Measurements from ENCODE around the gene MSH6. TPM values are rescaled to one million over a fixed set of nuclear protein-coding genes. Genes with fewer than 3 reads are reported as not detected.

The MSH6 gene
- total and polyA plus RNA-seq, 2 of the 13 experiments (the other 11 are each of a cell fraction or from before 2014, with no cell fraction given): 20.8 to 113 TPM

DNA sequence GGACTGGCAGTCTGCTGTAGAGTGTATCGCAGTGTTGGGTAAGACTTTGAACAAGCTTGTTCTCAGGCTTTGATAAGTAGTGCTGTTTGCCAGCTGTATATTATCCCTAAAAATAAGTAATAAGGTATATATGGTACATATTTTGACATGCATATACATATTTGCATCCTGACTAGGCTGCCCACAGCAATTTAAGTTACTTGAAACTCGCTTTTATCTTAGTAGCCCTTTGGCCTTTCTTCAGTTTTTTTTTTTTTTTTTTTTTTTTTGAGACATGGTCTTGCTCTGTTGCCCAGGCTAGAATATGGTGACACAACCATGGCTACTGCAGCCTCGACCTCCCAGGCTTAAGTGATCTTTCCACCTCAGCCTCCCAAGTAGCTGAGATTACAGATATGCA, 18.2 kb downstream of the MSH6 start:
- DNase-seq (ENCODE audit: low spot score) (no peak), ATAC-seq (no peak), FAIRE-seq (no peak)
- 76% methylated on average over 3 of the region's 3 CpGs for WGBS (ENCODE audit: low lambda C conversion rate)
- H3K9ac ChIP-seq (ENCODE audit: insufficient read depth, low read depth, low read length): no peak overlapping the region
- peaks cover 42 to 97% of the 10 kb centered on the region in 2 experiments for H3K36me3 ChIP-seq (replicated peaks in 1 of 2; ENCODE audit: control insufficient read depth in 1 of 2, insufficient read depth in 2 of 2, low read length in 2 of 2)
- BruUV-seq (replicated peaks): no TSS peak
- H3K27me3 ChIP-seq (ENCODE audit: control insufficient read depth in 1 of 2, insufficient read depth in 2 of 2, low read length in 2 of 2): no peaks in the 10 kb centered on the region
- no peak overlapping the region for H2AFZ ChIP-seq (ENCODE audit: low read length)
- ChIA-PET POLR2A (no interaction called here), CTCF (ENCODE audit: low intra/inter-chr PET ratio, low total read pairs) (no interaction called here)
- in situ Hi-C loops (cut with HindIII; ENCODE audit: extremely low pct_ligation_motif_present, low pct_unique_long_range_greater_than_20kb) (no loop called here), intact Hi-C loops (cut with micrococcal nuclease; ENCODE audit: unreplicated experiment) (no loop called here)
- no peak overlapping the region for H3K4me3 ChIP-seq (replicated peaks in 1 of 3; ENCODE audit: insufficient read depth in 1 of 3, low read depth in 2 of 3, low read length in 3 of 3)
- peaks cover 7% of the 10 kb centered on the region; the same call in 1 of the 2 replicates for H3K9me3 ChIP-seq (ENCODE audit: low read length)
- no peak overlapping the region for H3K27ac ChIP-seq (ENCODE audit: extremely low read length, insufficient read depth, low read length)
- H3K4me2 ChIP-seq (ENCODE audit: low read depth, low read length): no peak overlapping the region
- H3K4me1 ChIP-seq (ENCODE audit: insufficient read depth, low read length): no peaks in the 10 kb centered on the region
- TF ChIP-seq IRF2 (CRISPR knock-in tag; IDR thresholded peaks at IDR 0.05): no peak
- TF ChIP-seq, protein P1, sequence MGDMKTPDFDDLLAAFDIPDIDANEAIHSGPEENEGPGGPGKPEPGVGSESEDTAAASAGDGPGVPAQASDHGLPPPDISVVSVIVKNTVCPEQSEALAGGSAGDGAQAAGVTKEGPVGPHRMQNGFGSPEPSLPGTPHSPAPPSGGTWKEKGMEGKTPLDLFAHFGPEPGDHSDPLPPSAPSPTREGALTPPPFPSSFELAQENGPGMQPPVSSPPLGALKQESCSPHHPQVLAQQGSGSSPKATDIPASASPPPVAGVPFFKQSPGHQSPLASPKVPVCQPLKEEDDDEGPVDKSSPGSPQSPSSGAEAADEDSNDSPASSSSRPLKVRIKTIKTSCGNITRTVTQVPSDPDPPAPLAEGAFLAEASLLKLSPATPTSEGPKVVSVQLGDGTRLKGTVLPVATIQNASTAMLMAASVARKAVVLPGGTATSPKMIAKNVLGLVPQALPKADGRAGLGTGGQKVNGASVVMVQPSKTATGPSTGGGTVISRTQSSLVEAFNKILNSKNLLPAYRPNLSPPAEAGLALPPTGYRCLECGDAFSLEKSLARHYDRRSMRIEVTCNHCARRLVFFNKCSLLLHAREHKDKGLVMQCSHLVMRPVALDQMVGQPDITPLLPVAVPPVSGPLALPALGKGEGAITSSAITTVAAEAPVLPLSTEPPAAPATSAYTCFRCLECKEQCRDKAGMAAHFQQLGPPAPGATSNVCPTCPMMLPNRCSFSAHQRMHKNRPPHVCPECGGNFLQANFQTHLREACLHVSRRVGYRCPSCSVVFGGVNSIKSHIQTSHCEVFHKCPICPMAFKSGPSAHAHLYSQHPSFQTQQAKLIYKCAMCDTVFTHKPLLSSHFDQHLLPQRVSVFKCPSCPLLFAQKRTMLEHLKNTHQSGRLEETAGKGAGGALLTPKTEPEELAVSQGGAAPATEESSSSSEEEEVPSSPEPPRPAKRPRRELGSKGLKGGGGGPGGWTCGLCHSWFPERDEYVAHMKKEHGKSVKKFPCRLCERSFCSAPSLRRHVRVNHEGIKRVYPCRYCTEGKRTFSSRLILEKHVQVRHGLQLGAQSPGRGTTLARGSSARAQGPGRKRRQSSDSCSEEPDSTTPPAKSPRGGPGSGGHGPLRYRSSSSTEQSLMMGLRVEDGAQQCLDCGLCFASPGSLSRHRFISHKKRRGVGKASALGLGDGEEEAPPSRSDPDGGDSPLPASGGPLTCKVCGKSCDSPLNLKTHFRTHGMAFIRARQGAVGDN (CRISPR knock-in tag; IDR thresholded peaks at IDR 0.05): no peak
- 0 out of 2 replicates have a peak, but pooled peaks have one; percentile 21 for TF ChIP-seq POLR2AphosphoS5 (IDR thresholded peaks at IDR 0.05; ENCODE audit: low read depth, low read length)
- no peak for TF ChIP-seq SNRNP70 (IDR thresholded peaks at IDR 0.05; ENCODE audit: low read depth, low read length)
- no peaks in the 10 kb centered on the region; the same call in 1 of the 2 replicates for H4K20me1 ChIP-seq (ENCODE audit: insufficient read depth, low read length)
- no peaks in the 10 kb centered on the region for H3K79me2 ChIP-seq (ENCODE audit: insufficient read depth, low read length)

DNA sequence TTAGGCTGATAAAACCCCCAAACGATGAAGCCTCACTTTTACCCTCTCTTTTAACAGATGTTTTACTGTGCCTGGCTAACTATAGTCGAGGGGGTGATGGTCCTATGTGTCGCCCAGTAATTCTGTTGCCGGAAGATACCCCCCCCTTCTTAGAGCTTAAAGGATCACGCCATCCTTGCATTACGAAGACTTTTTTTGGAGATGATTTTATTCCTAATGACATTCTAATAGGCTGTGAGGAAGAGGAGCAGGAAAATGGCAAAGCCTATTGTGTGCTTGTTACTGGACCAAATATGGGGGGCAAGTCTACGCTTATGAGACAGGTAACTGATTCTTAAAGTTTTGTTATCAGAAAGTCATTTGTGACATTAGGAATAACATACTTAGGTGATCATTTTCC, 20.4 kb downstream of the MSH6 start:
- peaks cover 7% of the 10 kb centered on the region; the same call in 1 of the 2 replicates for H3K9me3 ChIP-seq (ENCODE audit: low read length)
- DNase-seq (ENCODE audit: low spot score): no peak
- WGBS (ENCODE audit: low lambda C conversion rate): 97% methylated on average over 7 of the region's 7 CpGs
- no peaks in the 10 kb centered on the region for H3K27me3 ChIP-seq (ENCODE audit: control insufficient read depth in 1 of 2, insufficient read depth in 2 of 2, low read length in 2 of 2)
- H3K9ac ChIP-seq (ENCODE audit: insufficient read depth, low read depth, low read length): no peak overlapping the region
- no peak for ATAC-seq
- FAIRE-seq: no peak
- intact Hi-C loops (cut with micrococcal nuclease; ENCODE audit: unreplicated experiment): no loop called here
- TF ChIP-seq POLR2AphosphoS2 (IDR thresholded peaks at IDR 0.05; ENCODE audit: low read depth, low read length) (0 out of 2 replicates have a peak, but pooled peaks have one; percentile 68), BHLHE40 (IDR thresholded peaks at IDR 0.05; ENCODE audit: low read length) (no peak), ATF7 (IDR thresholded peaks at IDR 0.05) (no peak), ATF7 (CRISPR knock-in tag; IDR thresholded peaks at IDR 0.05) (no peak)
- no TSS peak for BruUV-seq (replicated peaks)
- H3K4me1 ChIP-seq (ENCODE audit: insufficient read depth, low read length): no peaks in the 10 kb centered on the region
- H3K4me2 ChIP-seq (ENCODE audit: low read depth, low read length): no peak overlapping the region
- no peak overlapping the region for H2AFZ ChIP-seq (ENCODE audit: low read length)
- in situ Hi-C loops (cut with HindIII; ENCODE audit: extremely low pct_ligation_motif_present, low pct_unique_long_range_greater_than_20kb): no loop called here
- H3K36me3 ChIP-seq (replicated peaks in 1 of 2; ENCODE audit: control insufficient read depth in 1 of 2, insufficient read depth in 2 of 2, low read length in 2 of 2): peaks cover 43 to 96% of the 10 kb centered on the region in 2 experiments
- H3K27ac ChIP-seq (ENCODE audit: extremely low read length, insufficient read depth, low read length): no peak overlapping the region
- POLR2A ChIA-PET: no interaction called here
- H3K4me3 ChIP-seq (replicated peaks in 1 of 3; ENCODE audit: insufficient read depth in 1 of 3, low read depth in 2 of 3, low read length in 3 of 3): no peak overlapping the region
- no peaks in the 10 kb centered on the region; the same call in 1 of the 2 replicates for H4K20me1 ChIP-seq (ENCODE audit: insufficient read depth, low read length)
- CTCF ChIA-PET (ENCODE audit: low intra/inter-chr PET ratio, low total read pairs): no interaction called here
- no peaks in the 10 kb centered on the region for H3K79me2 ChIP-seq (ENCODE audit: insufficient read depth, low read length)
